GM21447 (cell line): ENCODE measurements around the gene EFR3B.
"Not testable (repeated sequence)": the region's sequence is repeated elsewhere in the genome, so short reads cannot be mapped to it uniquely, and the experiment has no call there.

Source experiments
- ATAC-seq: cut with Tn5 transposase; IDR thresholded peaks from one replicate; pipeline ENCODE4 v1.9.1; 2021; ENCODE audit not compliant: unreplicated experiment

The EFR3B gene

GRCh38 chr2:25102352-25102751, 60.5 kb downstream of the EFR3B start:
- not testable (repeated sequence) for ATAC-seq

GRCh38 chr2:25103287-25103871, 61.5 kb downstream of the EFR3B start:
- ATAC-seq, result no peak

- ATAC-seq, result no peak
These were observed 62.9 kb downstream of the EFR3B start for GRCh38 chr2:25104736-25105135.

GRCh38 chr2:25105336-25106085, 63.6 kb downstream of the EFR3B start:
- ATAC-seq, result no peak

GRCh38 chr2:25109822-25110221, 67.9 kb downstream of the EFR3B start:
- ATAC-seq, result no peak

GRCh38 chr2:25112113-25112512, 70.2 kb downstream of the EFR3B start:
- ATAC-seq, result no peak

GRCh38 chr2:25115249-25115883, 73.5 kb downstream of the EFR3B start:
- no peak for ATAC-seq

- no peak for ATAC-seq
These were observed 74.0 kb downstream of the EFR3B start for GRCh38 chr2:25115902-25116301.

GRCh38 chr2:25116956-25117355, 75.1 kb downstream of the EFR3B start:
- no peak for ATAC-seq

- no peak for ATAC-seq
These were observed 77.4 kb downstream of the EFR3B start for GRCh38 chr2:25119263-25119662.

- no peak for ATAC-seq
These were observed 80.5 kb downstream of the EFR3B start for GRCh38 chr2:25122367-25122766.

- ATAC-seq, result no peak
These were observed 81.8 kb downstream of the EFR3B start for GRCh38 chr2:25123682-25124081.

GRCh38 chr2:25125189-25125588, 83.3 kb downstream of the EFR3B start:
- ATAC-seq, result no peak

- ATAC-seq, result no peak
These were observed 84.1 kb downstream of the EFR3B start for GRCh38 chr2:25125976-25126375.

- ATAC-seq, result not testable (repeated sequence)
These were observed 85.2 kb downstream of the EFR3B start for GRCh38 chr2:25127071-25127470.

GRCh38 chr2:25127646-25128045, 85.8 kb downstream of the EFR3B start:
- no peak for ATAC-seq

- no peak for ATAC-seq
These were observed 88.1 kb downstream of the EFR3B start for GRCh38 chr2:25129901-25130520.

- no peak for ATAC-seq
These were observed 89.3 kb downstream of the EFR3B start for GRCh38 chr2:25131253-25131566.

GRCh38 chr2:25131567-25132298, 89.9 kb downstream of the EFR3B start:
- no peak for ATAC-seq

GRCh38 chr2:25132299-25132635, 90.4 kb downstream of the EFR3B start:
- no peak for ATAC-seq

- no peak for ATAC-seq
These were observed 90.8 kb downstream of the EFR3B start for GRCh38 chr2:25132693-25133092.
